SK-N-SH (cell line): ENCODE data around the gene GAS1. TPM values are rescaled to one million over a fixed set of nuclear protein-coding genes. Genes with fewer than 3 reads are reported as not detected.

ENCODE experiments used
- CTCF ChIA-PET: fragments of 300-600, 350-600 bp; formaldehyde crosslinking; extraction: SDS; loops from one replicate; lab custom pipeline; 2021; lab: Yijun Ruan, JAX
- POLR2A ChIA-PET: fragments of 350-600 bp; sonication (Branson Sonifier 250); formaldehyde crosslinking; extraction: SDS; loops from one replicate; lab custom pipeline; 2020; ENCODE audit warnings: antibody characterized with exemption, inconsistent platforms; lab: Yijun Ruan, JAX
- DNase-seq: peaks from one replicate; pipeline ENCODE4 v3.0.0; 2012
- H2AFZ ChIP-seq: fragments of 200-600 bp; sonication (generic); 2 replicates; pipeline ENCODE4 v1.8.1; 2016; ENCODE audit warnings: antibody characterized with exemption, mild to moderate bottlenecking, low read depth
- H3F3A ChIP-seq: fragments of 200-600 bp; sonication (generic); replicated peaks from 2 replicates; pipeline ENCODE3; 2016; ENCODE audit warnings: antibody characterized with exemption, mild to moderate bottlenecking; ENCODE audit not compliant: insufficient read depth
- H3K27ac ChIP-seq, 2 experiments: fragments of 200-500 bp in 1 of 2; fragments of 200-600 bp in 1 of 2; sonication (Bioruptor generic) in 1 of 2; sonication (generic), shearing (Covaris generic) in 1 of 2; 2 replicates each; pipeline versions ENCODE4 v1.5.1 to v1.6.1; 2014 to 2016; ENCODE audit warnings: low read depth in 2 of 2, inconsistent platforms in 1 of 2, low read length in 1 of 2, mild to moderate bottlenecking in 1 of 2, mixed read lengths in 1 of 2
- H3K27me3 ChIP-seq: fragments of 200-600 bp; sonication (generic), shearing (Covaris generic); 2 replicates; pipeline ENCODE4 v1.6.1; 2016; ENCODE audit warnings: mixed run types; ENCODE audit not compliant: insufficient read depth
- H3K36me3 ChIP-seq, 2 experiments: fragments of 200-500 bp in 1 of 2; fragments of 200-600 bp in 1 of 2; sonication (Bioruptor generic) in 1 of 2; sonication (generic) in 1 of 2; replicated peaks in 1 of 2; 2 replicates each; pipeline versions ENCODE3 to v1.5.1; 2014 to 2016; ENCODE audit warnings: low read length in 1 of 2, mild to moderate bottlenecking in 1 of 2; ENCODE audit not compliant: insufficient read depth in 2 of 2, control insufficient read depth in 1 of 2
- H3K4me1 ChIP-seq, 2 experiments: fragments of 200-500 bp in 1 of 2; fragments of 200-600 bp in 1 of 2; sonication (Bioruptor generic) in 1 of 2; sonication (generic), shearing (Covaris generic) in 1 of 2; 2 replicates each; pipeline versions ENCODE4 v1.5.1 to v1.6.1; 2014 to 2016; ENCODE audit warnings: low read depth in 1 of 2, low read length in 1 of 2, mixed run types in 1 of 2; ENCODE audit not compliant: insufficient read depth in 2 of 2, control insufficient read depth in 1 of 2
- H3K4me2 ChIP-seq: fragments of 200-600 bp; sonication (generic), shearing (Covaris generic); 2 replicates; pipeline ENCODE4 v1.6.1; 2017; ENCODE audit warnings: mixed run types
- H3K4me3 ChIP-seq, 2 experiments: fragments of 200-500 bp in 1 of 2; fragments of 200-600 bp in 1 of 2; sonication (Bioruptor generic) in 1 of 2; sonication (generic), shearing (Covaris generic) in 1 of 2; 2 replicates each; pipeline versions ENCODE4 v1.5.1 to v1.8.1; 2014 to 2016; ENCODE audit warnings: low read depth in 2 of 2, inconsistent platforms in 1 of 2, low read length in 1 of 2, mild to moderate bottlenecking in 1 of 2, mixed read lengths in 1 of 2, moderate library complexity in 1 of 2
- H3K79me2 ChIP-seq: fragments of 200-600 bp; sonication (generic); 2 replicates; pipeline ENCODE4 v1.8.1; 2017; ENCODE audit warnings: mild to moderate bottlenecking; ENCODE audit not compliant: insufficient read depth
- H3K9ac ChIP-seq: fragments of 200-600 bp; sonication (generic); 2 replicates; pipeline ENCODE4 v1.6.1; 2017; ENCODE audit warnings: mixed run types
- H3K9me2 ChIP-seq: fragments of 200-600 bp; sonication (generic); 2 replicates; pipeline ENCODE4 v1.6.1; 2017; ENCODE audit warnings: mixed run types
- H3K9me3 ChIP-seq: fragments of 200-600 bp; sonication (generic); 2 replicates; pipeline ENCODE4 v1.6.1; 2017; ENCODE audit warnings: mixed run types, mild to moderate bottlenecking, moderate library complexity
- H4K20me1 ChIP-seq: fragments of 200-600 bp; sonication (generic); 2 replicates; pipeline ENCODE4 v1.6.1; 2017; ENCODE audit warnings: mild to moderate bottlenecking, mixed run types; ENCODE audit not compliant: insufficient read depth
- EP300 ChIP-seq, 2 experiments: IDR thresholded peaks; 2 replicates each; pipeline versions ENCODE4 v1.4.0 to v1.6.1; 2012; ENCODE audit warnings: borderline replicate concordance in 1 of 2, low read depth in 1 of 2, low read length in 1 of 2
- FOXJ3 ChIP-seq: sonication (generic); formaldehyde crosslinking; IDR thresholded peaks from 2 replicates; pipeline ENCODE4 v1.5.1; 2020; ENCODE audit warnings: mild to moderate bottlenecking, missing genetic modification reagents
- GATA2 ChIP-seq: sonication (generic); formaldehyde crosslinking; IDR thresholded peaks from 2 replicates; pipeline ENCODE4 v1.5.0; 2020; ENCODE audit warnings: mild to moderate bottlenecking, missing genetic modification reagents
- IRF3 ChIP-seq: fragments of 150-350 bp; IDR thresholded peaks from 2 replicates; pipeline ENCODE4 v1.6.1; 2016; ENCODE audit warnings: mild to moderate bottlenecking, low read depth, low read length
- JUND ChIP-seq: IDR thresholded peaks from 2 replicates; pipeline ENCODE4 v1.4.0; 2012
- MAX ChIP-seq: IDR thresholded peaks from 2 replicates; pipeline ENCODE4 v1.4.0; 2012; ENCODE audit warnings: low read depth
- MEF2A ChIP-seq: IDR thresholded peaks from 2 replicates; pipeline ENCODE4 v1.4.0; 2012; ENCODE audit warnings: low read depth, borderline replicate concordance
- NFIC ChIP-seq: IDR thresholded peaks from 2 replicates; pipeline ENCODE4 v1.4.0; 2012; ENCODE audit warnings: borderline replicate concordance
- PBX3 ChIP-seq: IDR thresholded peaks from 2 replicates; pipeline ENCODE4; 2012
- SMC3 ChIP-seq: IDR thresholded peaks from 2 replicates; pipeline ENCODE4 v1.6.1; 2012; ENCODE audit warnings: low read depth, low read length, improper control_type of control experiment
- TCF12 ChIP-seq: IDR thresholded peaks from 2 replicates; pipeline ENCODE4 v1.4.0; 2012
- TEAD4 ChIP-seq: IDR thresholded peaks from 2 replicates; pipeline ENCODE4 v1.4.0; 2012; ENCODE audit warnings: mild to moderate bottlenecking, borderline replicate concordance; ENCODE audit not compliant: insufficient read depth
- USF1 ChIP-seq: IDR thresholded peaks from 2 replicates; pipeline ENCODE4 v1.4.0; 2012; ENCODE audit warnings: low read depth, borderline replicate concordance
- USF2 ChIP-seq: fragments of 150-350 bp; IDR thresholded peaks from 2 replicates; pipeline ENCODE4 v1.6.1; 2017; ENCODE audit warnings: antibody characterized with exemption, low read length, low read depth, borderline replicate concordance
- ZBTB33 ChIP-seq: IDR thresholded peaks from 2 replicates; pipeline ENCODE4 v1.4.0; 2012; ENCODE audit warnings: low read depth, borderline replicate concordance
- WGBS: methylation state at CpG from one replicate; pipeline ENCODE4 v1.1.6; 2017; ENCODE audit warnings: low lambda C conversion rate; 5-methylcytosine and 5-hydroxymethylcytosine counted together
- polyA plus RNA-seq, 3 experiments: library from polyadenylated mRNA; depleted of rRNA; stranded (reverse); fragments of >200 nt; gene quantifications; 2 replicates each; pipeline ENCODE4 v1.2.3, GENCODE V29; 2012

GAS1 gene
- polyA plus RNA-seq, 1 of the 3 experiments (the other 2 are of a cell fraction): 37.8 TPM

- peaks cover 12% of the 10 kb centered on the region for H3F3A ChIP-seq
- DNase-seq: no peak
- H3K27me3 ChIP-seq: no peaks in the 10 kb centered on the region
- H3K4me1 ChIP-seq: peaks cover 8 to 27% of the 10 kb centered on the region in 2 experiments; a peak in 3 of 4 replicates
- peak overlapping the region; percentile 15; the same call in 1 of the 2 replicates for H3K4me2 ChIP-seq
- ChIA-PET CTCF (interaction anchor here (1.3 kb wide), 1 partner anchor 30 kb away, joined by 4 read pairs; no protein-coding TSS in a partner anchor), POLR2A (no interaction called here)
- H3K79me2 ChIP-seq: no peaks in the 10 kb centered on the region
- peak; percentile 72 for TF ChIP-seq NFIC
- 0 out of 2 replicates have a peak, but pooled peaks have one; percentile 23 for TF ChIP-seq MEF2A
- no peak for TF ChIP-seq TEAD4
- TF ChIP-seq MAX: peak; percentile 22; the same call in 1 of the 2 replicates
- TF ChIP-seq IRF3: no peak
- 0 out of 4 replicates have a peak, but pooled peaks of 1 of the 2 experiments have one; percentile 6 for TF ChIP-seq EP300 (IDR thresholded peaks at IDR 0.05; ENCODE audit: borderline replicate concordance in 1 of 2, low read depth in 1 of 2, low read length in 1 of 2)
- TF ChIP-seq USF1: no peak
- TF ChIP-seq JUND: 0 out of 2 replicates have a peak, but pooled peaks have one; percentile 14
- peak; percentile 14; the same call in 1 of the 2 replicates for TF ChIP-seq TCF12
- TF ChIP-seq PBX3: peak; percentile 33; the same call in 1 of the 2 replicates
- no peak overlapping the region for H3K4me3 ChIP-seq
- H3K27ac ChIP-seq: peak overlapping the region; percentile 48 to 67; a peak in 3 of 4 replicates
- no peaks in the 10 kb centered on the region for H3K9me2 ChIP-seq
- H3K36me3 ChIP-seq: no peaks in the 10 kb centered on the region
- H3K9ac ChIP-seq: no peak overlapping the region; the same call in 1 of the 2 replicates
- WGBS: 62% methylated on average over 6 of the region's 6 CpGs
- no peaks in the 10 kb centered on the region for H3K9me3 ChIP-seq
- no peaks in the 10 kb centered on the region for H4K20me1 ChIP-seq
- H2AFZ ChIP-seq: no peak overlapping the region
These were observed 31.7 kb upstream of the GAS1 start for GRCh38 chr9:86978922-86979474.

- Histone ChIP-seq H3K36me3 (no peaks in the 10 kb centered on the region), H3K9me3 (no peaks in the 10 kb centered on the region), H3F3A (peaks cover 11% of the 10 kb centered on the region), H3K9ac (no peak overlapping the region; the same call in 1 of the 2 replicates), H3K27me3 (no peaks in the 10 kb centered on the region), H3K4me3 (no peak overlapping the region), H3K9me2 (no peaks in the 10 kb centered on the region), H3K27ac (peak overlapping the region; percentile 48 to 67; a peak in 3 of 4 replicates), H4K20me1 (no peaks in the 10 kb centered on the region), H3K79me2 (no peaks in the 10 kb centered on the region), H2AFZ (no peak overlapping the region), H3K4me2 (no peak overlapping the region), H3K4me1 (peaks cover 5 to 23% of the 10 kb centered on the region in 2 experiments; a peak in 3 of 4 replicates)
- WGBS: 48% methylated on average over 2 of the region's 2 CpGs
- POLR2A ChIA-PET: no interaction called here
- TF ChIP-seq TCF12 (peak; percentile 7; the same call in 1 of the 2 replicates), ZBTB33 (no peak), GATA2 (no peak), FOXJ3 (CRISPR knock-in tag) (no peak), MAX (no peak), USF2 (no peak), SMC3 (no peak)
- CTCF ChIA-PET: interaction anchor here (1.3 kb wide), 1 partner anchor 30 kb away, joined by 4 read pairs; no protein-coding TSS in a partner anchor
- DNase-seq: no peak
These were observed 31.1 kb upstream of the GAS1 start for GRCh38 chr9:86978413-86978812.
